Effector CD8-positive, alpha-beta T cell (primary cell): ENCODE data around the gene DCUN1D2.
"Not testable (repeated sequence)": the region's sequence is repeated elsewhere in the genome, so short reads cannot be mapped to it uniquely, and the experiment has no call there.

Experiments
- DNase-seq: peaks from one replicate; lab custom pipeline; 2025; lab: John Stamatoyannopoulos, UW

The DCUN1D2 gene

GRCh38 chr13:113446488-113446854 lies 44.0 kb downstream of the DCUN1D2 start:
- no peak for DNase-seq

DNA sequence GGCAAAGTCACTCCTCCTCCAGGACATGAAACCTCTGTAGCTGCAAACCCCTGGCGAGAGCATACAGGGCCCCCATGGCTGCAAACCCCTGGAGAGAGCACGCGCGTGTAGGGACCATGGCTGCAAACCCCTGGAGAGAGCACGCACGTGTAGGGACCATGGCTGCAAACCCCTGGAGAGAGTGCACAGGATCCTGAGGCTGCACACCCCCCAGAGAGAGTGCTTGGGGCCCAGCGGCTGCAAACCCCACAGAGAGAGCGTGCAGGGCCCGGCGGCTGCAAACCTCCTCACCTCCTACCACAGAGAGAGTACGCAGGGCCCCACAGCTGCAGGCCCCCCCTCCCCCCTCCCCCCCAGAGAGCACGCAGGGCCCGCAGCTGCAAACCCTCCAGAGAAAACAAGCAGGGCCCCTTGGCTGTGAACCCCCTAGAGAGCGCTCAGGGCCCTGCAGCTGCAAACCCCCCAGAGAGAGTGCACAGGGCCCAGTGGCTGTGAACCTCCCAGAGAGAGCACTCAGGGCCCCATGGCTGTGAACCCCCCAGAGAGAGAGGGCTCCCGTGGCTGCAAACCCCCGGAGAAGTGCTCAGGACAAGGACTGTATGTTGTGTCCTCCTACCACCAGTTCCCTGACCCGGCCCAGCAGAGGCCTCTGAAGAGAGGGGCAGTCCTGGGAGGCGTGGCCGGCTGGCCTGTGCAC lies 44.6 kb downstream of the DCUN1D2 start:
- DNase-seq = no peak

GRCh38 chr13:113443991-113444390 lies 46.5 kb downstream of the DCUN1D2 start:
- DNase-seq = no peak

GRCh38 chr13:113442985-113443362 lies 47.5 kb downstream of the DCUN1D2 start:
- no peak for DNase-seq

- DNase-seq = no peak
Observed at GRCh38 chr13:113442354-113442984, 48.0 kb downstream of the DCUN1D2 start.

- DNase-seq = no peak
Observed at GRCh38 chr13:113441661-113442060, 48.9 kb downstream of the DCUN1D2 start.

DNA sequence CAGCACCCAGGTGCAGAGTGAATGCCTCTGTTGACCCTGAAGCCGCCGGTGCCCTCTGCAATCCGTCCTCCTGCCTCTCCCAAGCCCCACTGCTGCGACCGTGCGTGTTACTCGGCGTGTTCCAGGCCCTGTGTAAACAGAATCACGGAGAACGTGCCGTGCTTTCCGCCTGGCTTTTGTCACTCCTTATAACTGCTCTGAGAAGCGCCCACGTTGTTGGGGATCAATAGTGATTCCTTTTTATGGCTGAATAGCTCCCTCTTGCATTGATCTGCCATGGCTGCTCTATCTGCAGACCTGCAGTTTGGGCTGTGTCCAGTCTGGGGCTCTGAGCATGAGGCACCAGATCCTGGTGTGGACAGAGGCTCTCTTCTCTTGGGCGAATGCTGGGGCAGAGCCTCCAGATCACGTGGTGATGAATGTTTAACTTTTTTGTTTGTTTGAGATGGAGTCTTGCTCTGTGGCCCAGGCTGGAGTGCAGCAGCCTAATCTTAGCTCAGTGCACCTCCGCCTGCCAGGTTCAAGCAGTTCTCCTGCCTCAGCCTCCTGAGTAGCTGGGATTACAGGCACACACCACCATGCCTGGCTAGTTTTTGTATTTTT lies 53.0 kb downstream of the DCUN1D2 start:
- no peak for DNase-seq

DNA sequence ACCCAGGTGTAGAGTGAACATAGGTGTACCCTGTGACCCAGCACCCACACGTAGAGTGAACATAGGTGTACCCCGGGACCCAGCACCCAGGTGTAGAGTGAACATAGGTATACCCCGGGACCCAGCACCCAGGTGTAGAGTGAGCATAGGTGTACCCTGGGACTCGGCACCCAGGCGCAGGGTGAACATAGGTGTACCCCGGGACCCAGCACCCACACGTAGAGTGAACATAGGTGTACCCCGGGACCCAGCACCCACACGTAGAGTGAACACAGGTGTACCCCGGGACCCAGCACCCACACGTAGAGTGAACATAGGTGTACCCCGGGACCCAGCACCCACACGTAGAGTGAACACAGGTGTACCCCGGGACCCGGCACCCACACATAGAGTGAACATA lies 53.6 kb downstream of the DCUN1D2 start:
- DNase-seq = not testable (repeated sequence)

- DNase-seq = not testable (repeated sequence)
Observed at GRCh38 chr13:113435907-113436306, 54.6 kb downstream of the DCUN1D2 start.

GRCh38 chr13:113433391-113433916 lies 57.1 kb downstream of the DCUN1D2 start:
- DNase-seq = no peak

DNA sequence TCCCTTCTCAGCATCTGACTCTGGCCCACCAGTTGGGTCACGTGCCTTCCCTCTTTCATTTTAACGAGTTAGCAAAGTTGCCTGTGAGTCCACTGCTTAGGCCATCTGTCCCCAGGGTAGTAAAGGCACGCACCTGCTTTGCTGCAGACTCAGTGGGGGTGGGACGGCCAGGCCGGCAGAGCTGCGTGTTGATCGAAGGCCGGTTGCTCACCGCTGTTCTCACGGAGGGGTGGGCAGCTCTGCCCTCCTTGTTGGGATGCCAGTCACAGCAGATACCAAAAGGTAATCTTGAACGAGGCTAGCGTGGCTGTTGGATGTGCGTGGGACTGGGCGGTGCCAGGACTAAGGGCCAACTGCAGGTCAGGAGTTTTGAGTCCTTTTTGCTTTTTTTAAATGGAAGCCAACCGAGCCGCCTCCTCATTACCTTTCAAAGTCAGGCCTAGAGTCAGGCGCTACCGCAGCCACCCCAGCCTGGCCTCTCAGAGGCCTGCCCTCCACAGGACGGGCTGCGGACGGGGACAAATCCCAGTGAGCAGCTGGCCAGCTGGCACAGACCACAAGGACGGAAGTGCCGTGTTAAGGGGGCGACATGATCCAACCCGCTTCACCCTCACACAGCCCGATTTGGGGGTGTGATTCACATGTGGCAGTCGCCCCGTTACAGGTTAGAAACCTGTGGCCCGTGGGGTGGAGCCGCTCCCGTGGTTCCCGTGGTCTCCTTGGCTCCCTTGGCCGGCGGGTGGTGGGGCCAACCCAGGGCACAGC lies 57.8 kb downstream of the DCUN1D2 start:
- no peak for DNase-seq

GRCh38 chr13:113431171-113431570 lies 59.3 kb downstream of the DCUN1D2 start:
- DNase-seq = no peak

DNA sequence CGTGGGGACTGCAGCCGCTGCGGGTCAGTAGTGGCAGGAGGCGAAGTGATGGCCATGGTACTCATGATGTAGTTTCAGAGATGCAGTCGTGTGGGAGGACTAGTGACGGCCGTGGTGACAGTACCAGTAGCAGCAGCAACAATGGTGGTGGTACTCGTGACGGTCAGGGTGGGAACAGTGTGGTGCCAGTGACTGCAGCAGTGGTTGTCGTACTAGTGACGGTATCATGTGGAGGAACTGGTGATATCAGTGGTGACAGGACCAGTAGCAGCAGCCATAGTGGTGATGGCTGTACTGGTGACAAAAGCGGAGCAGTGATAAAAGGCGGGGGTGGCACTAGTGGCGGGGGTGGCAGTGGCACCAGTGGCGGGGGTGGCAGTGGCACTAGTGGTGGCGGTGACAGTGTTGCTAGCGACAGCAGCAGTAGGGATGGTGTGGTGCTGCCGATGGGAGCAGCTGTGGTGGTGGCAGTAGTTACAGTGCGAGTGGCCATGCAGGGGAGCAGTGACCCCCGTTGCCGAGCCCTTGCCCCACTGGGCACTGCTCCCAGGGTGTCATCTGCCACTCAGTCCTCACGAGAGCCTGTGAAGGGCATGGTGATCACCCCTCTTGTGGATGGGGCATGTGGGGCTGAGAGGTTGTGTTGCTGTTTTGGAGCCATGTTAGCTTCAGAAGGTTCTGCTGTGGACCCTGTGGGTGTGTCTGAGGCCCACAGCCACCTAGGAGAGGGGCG lies 60.0 kb downstream of the DCUN1D2 start:
- DNase-seq = no peak

GRCh38 chr13:113429608-113429985 lies 60.9 kb downstream of the DCUN1D2 start:
- DNase-seq = no peak

DNA sequence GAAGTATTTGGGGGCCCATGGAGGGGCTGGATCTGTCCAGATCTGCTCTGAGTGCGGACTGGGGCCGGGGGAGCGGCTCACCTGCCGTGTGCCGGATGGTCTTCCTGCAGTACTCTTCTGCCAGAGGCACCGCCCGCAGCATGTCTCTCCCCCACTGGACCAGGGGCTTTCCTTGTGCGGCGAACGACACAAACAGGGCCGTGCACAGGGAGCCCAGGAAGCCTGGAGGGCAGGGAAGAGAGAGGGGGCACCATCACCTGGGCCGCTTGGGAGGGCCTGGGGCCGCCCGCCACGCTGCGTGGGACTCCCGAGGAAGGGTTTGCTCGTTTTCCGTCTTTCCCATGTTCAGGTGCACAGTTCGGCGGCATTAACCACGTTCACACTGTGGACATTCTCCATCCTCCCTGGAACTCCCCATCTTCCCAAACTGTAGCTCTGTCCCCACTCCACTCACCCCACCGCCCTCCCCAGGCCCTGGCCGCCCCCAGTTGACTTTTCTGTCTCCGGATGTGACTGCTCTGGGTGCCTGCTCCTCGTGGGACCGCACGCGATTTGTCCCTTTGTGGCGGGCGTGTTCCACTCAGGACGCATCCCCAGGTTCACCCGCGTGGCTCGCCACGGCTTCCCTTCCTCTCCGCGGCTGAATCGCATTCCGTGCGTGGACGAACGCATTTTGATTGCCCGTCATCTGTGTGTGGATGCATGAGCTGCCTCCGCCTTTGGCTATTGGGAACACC lies 61.5 kb downstream of the DCUN1D2 start:
- DNase-seq = no peak

DNA sequence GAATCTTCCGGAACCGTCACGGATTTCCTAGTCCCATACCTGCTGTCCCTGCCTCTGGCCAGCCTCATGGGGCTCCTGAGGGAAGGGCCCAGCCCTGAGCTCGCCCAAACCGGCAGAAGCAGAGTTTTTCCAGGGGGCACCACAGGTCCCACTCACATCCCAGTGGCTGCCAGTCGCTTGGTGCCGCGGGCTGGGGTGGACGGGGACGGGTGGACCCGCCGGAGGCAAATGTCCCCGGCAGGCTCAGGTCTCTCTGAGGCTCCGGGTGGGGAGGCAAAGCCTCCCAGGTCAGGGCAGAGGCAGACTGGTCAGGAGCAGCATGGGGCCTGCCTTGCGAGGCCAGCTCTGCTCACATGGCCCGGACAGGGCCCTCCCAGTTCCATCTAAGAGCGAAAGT lies 62.0 kb downstream of the DCUN1D2 start:
- no peak for DNase-seq

- no peak for DNase-seq
Observed at GRCh38 chr13:113427562-113428468, 62.7 kb downstream of the DCUN1D2 start.

DNA sequence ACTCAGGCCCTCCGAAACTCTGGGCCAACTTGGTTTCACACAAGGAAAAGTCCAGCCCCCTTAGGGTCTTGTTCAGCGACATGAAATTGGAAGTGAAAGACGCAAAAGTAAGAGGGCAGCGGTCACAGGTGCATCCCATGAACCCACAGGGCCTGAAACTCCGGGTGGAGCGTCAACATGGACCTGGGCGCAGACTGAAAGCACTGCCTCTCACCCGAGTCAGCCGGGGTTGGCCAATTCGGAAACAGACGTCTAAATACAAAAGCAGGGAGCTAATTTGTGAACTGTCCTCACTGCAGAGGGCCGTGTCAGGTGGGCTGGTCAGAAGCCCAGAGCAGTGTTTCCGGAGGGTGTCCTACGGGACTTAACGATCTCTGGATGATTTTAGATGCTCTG lies 63.9 kb downstream of the DCUN1D2 start:
- DNase-seq = no peak

- no peak for DNase-seq
Observed at GRCh38 chr13:113425941-113426590, 64.4 kb downstream of the DCUN1D2 start.
